Activated gamma-delta T cell (primary cell): ENCODE data around the gene TMCC3.

Experiments used
- DNase-seq: peaks from one replicate; lab custom pipeline; 2025; lab: John Stamatoyannopoulos, UW

The TMCC3 gene

DNA sequence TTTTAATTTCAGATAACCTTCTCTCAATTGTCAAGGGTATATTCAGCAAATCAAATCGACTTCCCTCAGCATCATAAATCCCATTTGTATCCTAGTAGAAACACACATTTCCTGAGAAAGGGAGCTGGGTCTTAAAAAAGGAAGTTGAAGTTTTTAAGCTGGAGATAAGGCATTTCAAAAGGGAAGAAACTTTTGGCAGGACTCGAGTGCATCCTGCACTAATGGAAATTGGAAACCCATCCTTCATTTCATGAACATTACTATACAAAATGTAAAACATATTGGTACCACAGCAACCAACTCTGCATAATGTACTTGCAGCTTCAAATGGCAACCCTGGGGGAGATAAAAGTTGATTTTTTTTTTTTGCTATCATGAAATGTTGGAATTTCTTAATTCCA, 23.7 kb upstream of the TMCC3 start:
- DNase-seq = no peak

DNA sequence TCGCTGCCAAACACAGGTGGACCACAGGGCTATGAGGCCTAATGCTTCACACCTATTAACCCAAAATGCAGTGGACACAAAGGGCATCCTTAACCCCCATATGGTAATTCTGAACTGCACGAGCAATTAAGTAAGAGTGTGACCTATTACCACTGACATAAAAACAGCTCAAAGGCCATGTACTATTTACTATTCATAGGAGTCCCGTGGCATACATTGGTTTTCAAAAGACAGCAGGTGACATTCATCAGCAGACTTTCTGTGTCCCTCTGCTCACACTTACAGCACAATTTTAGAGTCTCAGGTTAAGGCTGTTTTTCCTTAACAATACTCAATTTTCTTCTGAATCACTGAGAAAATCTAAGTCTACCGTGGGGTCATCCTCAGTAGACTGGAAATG, 23.1 kb upstream of the TMCC3 start:
- no peak for DNase-seq

DNA sequence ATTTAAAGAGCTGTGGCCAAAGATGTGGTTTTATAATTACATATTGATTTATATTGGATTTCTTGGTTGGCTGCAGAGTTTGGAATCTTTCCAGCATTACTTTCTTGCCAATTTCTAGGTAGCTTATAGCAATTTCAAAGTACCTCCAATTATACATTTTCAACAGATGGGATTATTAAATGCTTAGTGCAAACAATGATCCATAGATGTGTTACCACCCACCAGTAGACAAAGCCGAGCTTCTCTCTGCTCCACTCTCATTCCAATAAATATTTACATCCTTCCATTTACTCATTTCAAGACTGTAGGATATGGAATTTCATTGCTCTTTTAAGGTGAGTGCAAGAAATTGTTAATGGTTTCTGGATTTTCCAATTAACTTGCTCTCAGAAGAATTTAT, 21.6 kb upstream of the TMCC3 start:
- no peak for DNase-seq

DNA sequence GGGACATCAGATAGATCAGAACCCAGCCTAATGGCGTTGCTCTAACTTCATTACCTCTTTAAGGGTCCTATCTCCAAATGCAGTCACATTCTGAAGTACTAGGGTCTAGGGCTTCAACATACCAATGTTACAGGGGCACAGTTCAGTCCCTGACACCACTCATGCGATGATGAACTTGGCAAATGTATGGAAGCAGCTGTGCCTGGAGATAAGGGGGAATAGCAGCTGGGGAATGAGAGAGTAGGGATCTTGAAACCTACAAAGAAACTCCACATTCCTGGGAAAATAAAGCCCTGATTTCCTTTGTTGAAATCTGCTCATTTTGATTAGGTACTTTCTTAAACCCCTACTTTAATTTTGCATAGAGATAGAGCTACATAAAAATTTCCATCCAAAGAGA, 20.5 kb upstream of the TMCC3 start:
- DNase-seq = no peak

DNA sequence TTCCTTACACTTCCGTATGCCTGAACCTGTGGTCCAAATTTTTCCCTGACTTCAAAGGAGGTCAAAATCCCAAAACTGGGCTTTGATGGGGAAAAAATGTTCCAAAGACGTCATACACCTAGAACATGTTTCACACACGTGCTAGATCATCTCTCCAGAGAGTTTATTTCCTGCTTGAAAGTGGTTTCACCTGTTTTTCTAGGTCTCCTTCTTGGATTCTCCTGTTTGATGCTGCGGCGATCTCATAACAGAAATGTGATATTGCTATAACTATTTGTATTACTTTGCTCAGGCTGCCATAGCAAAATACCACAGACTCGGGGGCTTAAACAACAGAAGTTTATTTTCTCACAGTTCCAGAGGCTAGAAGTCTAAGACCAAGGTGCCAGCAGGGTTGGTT, 19.7 kb upstream of the TMCC3 start:
- DNase-seq = no peak

DNA sequence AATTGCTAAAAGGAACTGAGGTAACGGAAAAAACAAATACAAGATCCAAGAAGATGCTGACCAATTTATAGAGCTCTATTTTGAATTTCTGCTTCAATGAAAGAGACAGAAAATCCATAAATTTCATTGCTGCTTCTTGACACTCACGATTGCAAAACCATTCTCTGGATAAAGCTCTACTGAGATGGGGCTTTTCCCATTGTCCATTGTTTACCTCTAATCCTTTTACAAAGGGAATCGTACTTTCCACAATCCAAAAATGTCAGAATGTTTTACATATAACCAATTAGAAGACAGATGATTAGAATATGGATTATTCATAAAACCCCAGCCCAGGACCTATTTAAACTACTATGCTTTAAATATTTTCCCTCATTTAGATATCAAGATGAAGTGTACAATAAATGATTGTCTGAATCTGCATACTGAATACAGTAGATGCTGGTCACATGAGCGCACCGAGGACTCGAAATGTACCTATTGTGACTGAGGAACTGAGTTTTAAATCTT, 16.7 kb upstream of the TMCC3 start:
- no peak for DNase-seq

DNA sequence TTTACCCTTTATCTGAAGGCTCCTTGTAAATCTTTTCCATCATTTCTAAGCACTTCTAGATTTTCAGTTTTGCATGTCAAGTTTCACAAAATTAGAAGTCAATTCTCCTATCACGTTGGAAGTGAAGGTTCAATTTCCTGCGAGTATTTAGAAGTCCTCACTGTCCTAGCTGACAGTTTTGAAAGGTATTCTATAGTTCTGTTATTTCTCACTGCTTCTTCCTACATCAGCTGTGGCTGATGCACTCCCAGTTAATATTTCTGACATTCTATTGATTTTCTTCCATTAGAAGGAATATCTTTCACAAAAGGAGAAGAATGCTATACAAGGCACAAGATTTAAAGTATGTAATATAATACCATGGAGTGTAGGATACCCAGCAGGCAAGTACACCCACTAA, 15.8 kb upstream of the TMCC3 start:
- DNase-seq = no peak

DNA sequence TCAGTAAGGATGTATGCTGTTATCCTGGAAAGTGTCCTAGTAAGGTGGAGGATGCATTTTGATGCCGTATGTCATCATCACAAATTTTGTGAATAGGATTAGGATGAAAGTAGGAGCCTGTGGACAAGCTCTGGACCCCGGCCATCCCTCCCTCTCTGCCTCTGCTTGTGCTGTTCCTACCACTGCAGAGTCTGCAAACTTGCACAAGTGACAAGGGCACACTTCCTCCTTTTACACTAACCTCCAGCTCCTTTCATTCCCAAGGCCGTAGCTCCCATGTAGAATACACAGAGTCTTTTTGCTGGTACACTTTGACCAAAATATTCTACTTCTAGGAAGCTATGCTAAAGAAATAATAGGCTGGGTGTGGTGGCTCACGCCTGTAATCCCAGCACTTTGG, 13.3 kb upstream of the TMCC3 start:
- DNase-seq = no peak

DNA sequence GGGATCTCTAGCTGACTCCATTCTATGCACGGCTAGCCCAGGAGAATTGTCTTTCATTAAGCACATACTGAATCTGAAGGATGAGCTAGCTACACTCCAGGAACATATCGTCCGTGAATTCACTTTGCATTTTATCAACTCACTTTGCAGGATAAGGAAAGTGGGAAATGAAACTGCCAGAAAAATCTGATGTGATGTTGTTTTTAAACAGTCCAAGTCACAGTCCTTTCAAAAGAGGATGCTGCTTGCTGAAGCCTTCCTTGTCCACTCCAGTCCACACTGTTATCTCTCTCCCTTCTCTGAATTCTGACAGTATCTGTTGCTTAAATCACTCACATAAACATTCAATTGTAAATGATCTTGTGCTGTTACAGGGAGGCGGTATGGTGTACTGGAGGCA, 12.7 kb upstream of the TMCC3 start:
- no peak for DNase-seq

DNA sequence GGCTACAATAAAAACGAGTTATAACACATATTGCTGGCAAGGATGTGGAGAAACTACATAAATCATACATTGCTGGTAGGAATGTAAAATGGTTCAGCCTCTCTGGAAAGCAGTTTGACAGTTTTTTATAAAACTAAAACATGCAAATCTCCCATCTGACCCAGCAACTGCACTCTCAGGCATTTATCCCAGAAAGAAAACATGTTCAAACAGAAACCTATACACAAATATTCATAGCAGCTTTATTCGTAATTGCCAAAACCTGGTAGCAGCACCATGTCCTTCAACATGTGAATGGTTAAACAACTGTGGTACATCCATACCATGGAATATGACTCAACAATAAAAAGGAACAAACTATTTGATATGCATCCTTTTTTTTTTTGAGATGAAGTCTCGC, 10.1 kb upstream of the TMCC3 start:
- DNase-seq = no peak

DNA sequence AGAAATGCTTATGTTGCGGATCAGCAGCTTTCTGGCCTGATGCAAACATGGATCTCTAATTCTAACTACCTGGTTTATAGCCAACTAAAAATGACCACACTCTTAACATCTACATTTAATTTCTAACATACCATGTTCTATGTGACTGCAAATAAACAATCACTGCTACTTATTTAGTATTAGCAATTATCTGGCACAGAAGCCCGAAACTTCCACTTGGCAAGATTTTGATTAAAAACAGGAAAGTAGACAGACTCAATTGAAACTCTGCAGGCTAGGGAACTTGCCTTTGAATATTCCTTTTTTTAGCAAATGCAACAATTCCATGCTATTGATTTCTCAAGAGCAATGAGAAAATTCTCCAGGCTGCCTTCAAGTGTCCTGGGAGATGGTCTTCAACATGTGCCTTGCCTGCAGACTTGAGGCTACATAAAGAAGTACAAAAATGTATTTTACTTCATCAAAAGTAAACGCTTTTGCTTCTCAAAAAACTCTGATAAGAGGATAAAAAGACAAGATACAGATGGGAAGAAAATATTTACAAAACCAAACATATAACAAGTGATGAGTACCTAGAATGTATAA, 9.1 kb upstream of the TMCC3 start:
- DNase-seq = no peak

DNA sequence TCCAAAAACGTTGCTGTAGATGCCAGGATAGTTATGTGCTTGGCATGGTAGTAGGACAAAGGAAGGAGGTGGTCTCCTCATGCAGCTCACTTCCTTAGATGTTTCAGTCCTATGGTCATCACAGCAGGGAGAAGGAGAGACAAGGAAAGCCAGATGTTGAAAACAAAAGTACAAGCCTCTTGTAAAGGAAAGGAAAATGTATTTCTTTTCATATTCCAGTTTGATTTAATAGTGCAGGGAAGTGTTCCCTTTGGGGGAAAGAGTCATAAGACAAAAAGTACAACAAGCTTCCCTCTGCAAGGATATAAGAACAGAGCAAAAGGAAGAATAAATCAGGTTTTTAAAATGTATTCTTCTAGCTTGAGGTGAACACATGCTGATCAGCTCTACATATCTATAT, 8.6 kb upstream of the TMCC3 start:
- no peak for DNase-seq

DNA sequence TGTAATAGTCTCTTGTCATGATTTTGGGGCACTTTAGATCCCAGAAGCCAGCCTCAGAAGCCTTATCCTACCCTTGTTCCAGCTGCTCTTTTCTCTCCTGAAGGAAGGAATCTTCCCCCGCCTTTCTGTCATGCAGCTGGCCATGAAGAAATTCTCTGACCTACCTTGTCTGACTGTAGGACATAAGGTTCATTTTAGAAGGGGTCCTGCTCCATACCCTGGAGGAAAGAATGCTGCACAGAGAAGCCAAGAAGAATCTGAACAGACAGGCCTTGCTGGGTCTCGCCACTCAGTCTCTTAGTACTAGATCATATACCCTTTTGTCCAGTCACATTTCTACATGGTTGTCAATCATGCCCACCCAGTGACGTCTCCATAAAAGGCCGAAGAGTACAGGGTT, 6.2 kb upstream of the TMCC3 start:
- no peak for DNase-seq

DNA sequence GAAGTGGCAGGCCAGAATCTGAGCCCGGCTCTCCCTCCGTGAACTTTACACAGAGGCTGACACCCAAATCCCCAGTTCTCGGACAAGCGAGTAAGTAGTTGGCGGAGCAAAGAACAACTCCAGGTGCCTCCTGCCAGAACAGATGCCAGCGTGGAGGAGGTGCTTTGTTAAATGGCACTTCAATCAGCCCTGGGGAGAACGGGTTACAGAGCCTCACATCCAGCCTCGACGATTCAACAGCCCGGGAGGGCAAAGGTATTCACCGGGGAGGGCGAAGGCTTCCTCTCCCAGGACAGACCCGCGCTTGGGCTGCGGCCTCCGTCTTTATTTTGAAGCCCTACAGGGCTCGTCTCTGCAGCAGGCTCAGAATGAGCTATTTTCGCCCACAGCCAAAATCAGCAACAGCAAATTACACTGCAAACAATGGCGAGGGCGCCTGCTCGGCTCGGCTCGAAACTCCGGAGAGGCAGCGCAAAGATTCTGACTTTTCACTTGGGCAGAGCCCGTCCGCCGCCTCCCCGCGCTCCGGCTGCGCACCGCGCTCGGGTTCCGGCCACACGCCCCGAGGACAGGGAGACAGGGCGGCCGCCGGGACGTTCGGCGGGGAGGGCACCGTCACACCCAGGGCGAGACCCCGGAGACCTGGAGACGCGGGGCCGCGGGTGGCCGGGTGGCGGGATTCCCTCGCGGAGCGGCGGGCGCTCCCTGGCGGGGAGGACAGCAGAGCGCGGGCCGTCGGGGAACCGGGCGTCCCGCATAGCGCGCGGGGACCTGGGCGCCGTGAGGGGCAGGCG, 811 bp downstream of the TMCC3 start:
- DNase-seq = peak; percentile 36

DNA sequence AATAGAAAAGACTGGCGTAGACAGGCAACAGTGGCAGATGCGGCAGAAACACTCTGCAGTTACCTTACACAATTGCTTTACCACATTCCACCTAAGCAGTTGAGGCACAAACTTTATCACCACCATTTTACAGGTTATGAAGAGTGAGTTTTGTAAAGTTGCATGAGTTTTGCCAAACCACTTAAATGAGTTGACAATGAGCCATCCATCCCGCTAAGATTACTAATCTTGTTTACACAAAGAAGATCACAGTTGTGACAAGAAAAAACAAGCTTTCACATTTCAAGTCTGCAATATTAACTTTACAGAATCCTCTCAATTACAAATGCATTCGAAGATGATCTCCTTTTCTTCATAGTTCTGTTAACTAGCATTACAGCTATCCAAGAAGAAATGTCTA, 1.8 kb downstream of the TMCC3 start:
- DNase-seq = no peak

DNA sequence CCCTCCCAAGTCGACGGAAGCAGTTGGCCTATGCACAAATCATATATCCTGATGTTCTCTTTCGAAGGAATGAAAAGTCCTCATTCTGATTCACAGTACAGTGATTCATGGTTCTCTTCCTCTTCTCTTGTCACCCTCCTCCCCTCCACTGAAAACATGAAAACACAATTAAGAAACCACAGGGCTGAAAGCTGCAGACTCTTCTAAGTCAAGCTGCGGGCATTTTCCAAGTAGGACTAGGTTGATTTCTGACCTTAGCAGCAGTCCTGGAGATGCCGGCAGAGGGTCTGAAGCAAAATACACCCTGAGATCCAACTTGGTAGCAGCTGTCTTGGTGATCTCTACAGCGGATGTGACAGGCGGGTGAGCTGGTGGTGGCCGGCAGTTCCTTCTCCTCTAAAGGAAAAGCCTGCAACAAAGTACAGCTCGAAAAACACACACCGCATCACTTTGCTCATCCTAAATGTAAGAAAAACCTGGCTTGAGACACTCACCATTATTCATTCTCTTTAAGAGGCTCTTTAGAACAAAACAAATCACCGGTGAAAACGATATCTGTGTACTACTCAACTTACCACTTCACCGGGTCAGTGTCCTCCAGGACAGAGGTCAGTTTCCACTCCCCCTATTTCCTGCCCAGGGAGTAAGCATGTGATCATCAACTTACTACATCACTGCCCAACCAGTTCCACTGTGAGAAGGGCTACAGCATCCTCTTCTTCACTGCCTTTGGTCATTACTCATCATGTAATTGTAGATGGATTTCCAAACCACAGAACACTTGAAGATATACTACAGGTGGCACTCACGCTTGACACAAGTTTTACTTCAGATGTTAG, 6.0 kb downstream of the TMCC3 start:
- no peak for DNase-seq

DNA sequence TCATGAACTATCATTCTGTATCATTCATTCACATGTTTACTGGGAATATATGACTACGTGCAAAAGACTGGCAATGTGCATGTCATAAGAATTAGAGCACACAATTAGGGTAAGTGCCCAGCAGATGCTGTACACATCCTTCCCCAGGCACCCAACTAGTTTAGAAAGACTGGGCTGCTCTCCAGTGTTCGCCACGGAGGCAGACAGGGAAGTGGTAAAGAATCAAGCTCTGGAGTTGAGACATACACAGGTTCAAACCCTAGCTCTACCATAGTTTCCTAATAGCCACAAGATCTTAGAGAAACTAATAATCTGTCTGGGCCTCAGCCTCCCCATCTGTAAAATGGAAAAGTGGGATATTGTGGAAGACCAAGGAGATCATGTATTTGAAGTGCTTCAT, 6.8 kb downstream of the TMCC3 start:
- DNase-seq = no peak

DNA sequence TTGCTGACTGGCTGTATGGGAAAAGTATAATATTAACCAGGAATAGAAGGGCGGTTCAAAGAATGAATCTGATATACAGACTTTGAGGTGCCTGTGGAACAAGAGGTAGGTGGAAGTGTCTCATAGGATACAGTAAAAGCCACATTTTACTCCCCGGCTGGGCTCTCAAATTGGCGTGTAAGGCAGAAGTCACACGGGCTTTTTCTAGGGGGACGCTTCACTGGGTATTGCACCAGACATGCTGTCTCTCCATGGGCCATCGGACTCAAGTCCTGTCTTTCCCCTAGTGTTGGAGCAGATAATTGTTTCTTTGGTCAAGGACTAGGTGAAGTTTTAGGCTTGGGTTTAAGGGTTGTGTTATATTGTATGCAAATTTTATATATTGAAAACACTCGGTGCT, 9.1 kb downstream of the TMCC3 start:
- DNase-seq = no peak

DNA sequence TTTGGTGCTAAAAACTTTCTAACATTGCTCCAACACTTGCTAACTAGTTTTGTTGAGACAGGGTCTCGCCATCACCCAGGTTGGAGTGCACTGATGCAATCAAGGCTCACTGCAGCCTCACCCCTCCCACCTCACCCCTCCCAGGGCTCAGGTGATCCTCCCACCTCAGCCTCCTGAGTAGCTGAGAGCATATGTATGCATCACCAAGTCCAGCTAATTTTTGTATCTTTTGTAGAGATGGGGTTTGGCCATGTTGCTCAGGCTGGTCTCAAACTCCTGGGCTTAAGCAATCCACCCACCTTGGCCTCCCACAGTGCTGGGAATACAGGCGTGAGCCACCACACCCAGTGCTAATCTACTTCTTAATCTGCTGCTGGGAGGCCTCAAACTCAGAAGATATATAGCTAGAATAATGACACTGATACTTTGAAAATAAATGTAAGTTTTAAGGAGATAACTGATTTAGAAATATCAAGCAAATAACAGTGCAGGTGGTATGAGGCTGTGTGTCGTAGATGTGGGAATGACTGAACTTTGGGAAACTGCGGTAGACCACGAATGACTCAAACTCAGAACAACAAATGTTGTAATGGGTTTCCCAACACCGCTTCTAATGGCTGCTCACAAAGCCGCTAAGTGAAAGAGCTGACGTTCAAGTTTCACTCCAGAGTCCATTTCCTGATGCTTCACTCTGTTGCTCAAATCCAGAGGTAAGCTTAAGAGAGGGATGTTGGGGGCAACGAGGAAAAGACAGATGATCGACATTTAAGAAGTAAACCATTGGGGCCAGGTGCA, 10.0 kb downstream of the TMCC3 start:
- no peak for DNase-seq

DNA sequence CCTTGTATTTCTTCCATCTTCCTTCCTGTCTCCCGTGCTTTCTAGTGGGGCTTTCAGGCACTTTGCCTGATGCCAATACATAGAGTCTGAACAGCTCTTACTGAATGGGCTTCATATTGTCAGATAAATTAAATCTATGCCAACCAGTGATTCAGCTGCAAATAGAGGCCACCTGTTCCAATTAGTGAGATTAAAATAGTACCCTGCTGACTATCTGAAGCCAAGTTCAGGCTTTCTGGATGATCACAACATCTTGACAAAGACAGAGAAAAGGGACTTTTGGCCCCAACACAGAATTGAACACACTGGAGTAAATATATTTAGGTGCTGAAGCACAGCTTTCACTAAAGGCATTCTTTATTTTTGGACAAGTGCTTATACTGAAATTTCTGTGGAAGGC, 11.8 kb downstream of the TMCC3 start:
- DNase-seq = no peak

DNA sequence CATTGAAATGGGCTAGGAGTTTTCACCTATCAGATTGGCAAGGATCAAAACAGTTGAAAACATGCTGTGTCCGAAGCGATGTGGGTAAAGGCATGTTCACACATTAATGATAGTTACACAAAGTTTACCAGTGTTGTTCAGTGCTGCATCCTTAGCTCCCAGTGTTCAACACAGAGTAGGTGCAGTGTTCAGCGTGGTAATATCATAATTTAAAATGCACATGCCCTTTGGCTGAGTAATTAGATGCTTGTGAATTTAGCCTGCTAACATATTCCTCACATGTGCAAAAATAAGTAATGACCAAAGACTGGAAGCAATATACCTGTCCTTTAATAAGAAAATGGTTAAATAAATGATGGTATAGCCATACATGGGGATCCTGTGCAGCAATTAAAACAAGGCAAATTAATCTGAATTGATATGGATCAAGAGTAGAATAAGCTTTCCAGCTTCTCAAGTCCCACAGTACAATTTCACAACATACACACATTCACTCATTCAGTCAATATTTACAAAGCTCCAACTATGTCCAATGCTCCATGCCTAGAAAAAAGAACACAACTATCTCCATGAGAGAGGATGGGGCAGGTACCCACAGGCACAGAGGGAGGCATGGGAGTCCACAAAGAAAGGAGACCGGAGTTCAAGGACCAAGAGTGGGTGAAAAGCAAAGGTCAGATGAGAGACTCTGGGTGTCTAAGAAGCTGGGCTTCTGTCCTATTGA, 12.8 kb downstream of the TMCC3 start:
- DNase-seq = no peak
